ENCODE measurements around the gene ROS1.

DNA sequence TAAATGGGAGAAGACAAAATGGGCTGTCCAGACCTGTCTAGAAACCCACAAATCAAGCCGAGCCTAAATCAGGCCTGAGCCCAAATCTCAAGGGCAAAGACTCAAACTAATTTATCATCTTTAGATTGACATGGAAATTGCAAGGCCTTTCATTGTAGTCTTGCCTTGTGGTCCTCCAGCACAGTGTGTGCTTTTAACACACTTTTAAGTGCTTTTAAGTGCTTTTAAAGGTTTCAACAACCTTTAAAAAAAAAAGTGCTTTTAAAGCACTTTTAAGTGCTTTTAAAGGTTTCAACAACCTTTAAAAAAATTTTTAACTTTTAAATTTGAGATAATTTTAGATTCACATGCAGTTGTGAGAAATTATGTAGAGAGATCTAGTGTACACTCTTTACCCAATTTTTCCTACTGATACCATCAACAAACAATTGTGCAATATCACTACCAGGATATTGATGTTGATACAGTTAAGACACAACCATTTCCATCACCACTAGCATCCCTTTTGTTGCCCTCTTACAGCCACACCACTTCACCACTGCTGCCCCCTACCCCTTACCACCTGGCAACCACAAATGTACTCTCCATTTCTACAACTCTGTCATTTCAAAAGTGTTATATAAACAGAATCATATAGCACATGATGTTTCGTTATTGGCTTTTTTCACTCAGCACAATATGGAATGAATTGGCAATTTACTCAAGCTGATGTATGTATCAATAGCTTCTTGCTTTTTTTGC lies 33.6 kb upstream of the ROS1 start:
- TF ChIP-seq, protein P1, sequence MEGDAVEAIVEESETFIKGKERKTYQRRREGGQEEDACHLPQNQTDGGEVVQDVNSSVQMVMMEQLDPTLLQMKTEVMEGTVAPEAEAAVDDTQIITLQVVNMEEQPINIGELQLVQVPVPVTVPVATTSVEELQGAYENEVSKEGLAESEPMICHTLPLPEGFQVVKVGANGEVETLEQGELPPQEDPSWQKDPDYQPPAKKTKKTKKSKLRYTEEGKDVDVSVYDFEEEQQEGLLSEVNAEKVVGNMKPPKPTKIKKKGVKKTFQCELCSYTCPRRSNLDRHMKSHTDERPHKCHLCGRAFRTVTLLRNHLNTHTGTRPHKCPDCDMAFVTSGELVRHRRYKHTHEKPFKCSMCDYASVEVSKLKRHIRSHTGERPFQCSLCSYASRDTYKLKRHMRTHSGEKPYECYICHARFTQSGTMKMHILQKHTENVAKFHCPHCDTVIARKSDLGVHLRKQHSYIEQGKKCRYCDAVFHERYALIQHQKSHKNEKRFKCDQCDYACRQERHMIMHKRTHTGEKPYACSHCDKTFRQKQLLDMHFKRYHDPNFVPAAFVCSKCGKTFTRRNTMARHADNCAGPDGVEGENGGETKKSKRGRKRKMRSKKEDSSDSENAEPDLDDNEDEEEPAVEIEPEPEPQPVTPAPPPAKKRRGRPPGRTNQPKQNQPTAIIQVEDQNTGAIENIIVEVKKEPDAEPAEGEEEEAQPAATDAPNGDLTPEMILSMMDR (IDR thresholded peaks at IDR 0.05; ENCODE audit: low read depth, low read length) = no peak
- TF ChIP-seq EZH2phosphoT487 (IDR thresholded peaks at IDR 0.05; ENCODE audit: low read depth) = no peak

All from OCI-LY3 (cell line).